GM19452 (cell line): ENCODE results near the gene APBB3.

Source experiments
- ATAC-seq: cut with Tn5 transposase; IDR thresholded peaks from one replicate; pipeline ENCODE4 v1.9.1; 2021; ENCODE audit not compliant: unreplicated experiment

APBB3 gene

GRCh38 chr5:140576776-140577201, 12.4 kb upstream of the APBB3 start:
- ATAC-seq = no peak

- ATAC-seq = no peak
Observed at GRCh38 chr5:140575309-140575708, 10.9 kb upstream of the APBB3 start.

DNA sequence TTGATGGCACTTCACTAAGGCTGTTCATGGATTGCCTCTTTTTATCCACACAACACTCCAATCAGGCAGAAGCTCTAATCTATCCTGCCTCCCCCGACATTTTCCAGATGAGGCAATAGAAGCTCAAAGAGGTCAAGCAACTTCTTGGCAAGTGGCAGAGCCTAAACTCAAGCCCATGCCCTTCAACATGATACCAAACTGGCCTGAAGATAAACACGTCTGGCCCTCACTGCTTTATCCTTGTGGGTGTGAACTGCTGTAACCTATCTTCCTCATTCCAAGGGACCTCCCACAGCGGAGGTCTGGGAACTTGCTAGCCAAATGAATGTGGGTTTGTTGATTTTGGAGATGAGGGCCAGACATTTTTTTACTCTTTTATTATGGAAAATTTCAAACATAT, 9.8 kb upstream of the APBB3 start:
- ATAC-seq = no peak

GRCh38 chr5:140573683-140574082, 9.3 kb upstream of the APBB3 start:
- ATAC-seq = no peak

DNA sequence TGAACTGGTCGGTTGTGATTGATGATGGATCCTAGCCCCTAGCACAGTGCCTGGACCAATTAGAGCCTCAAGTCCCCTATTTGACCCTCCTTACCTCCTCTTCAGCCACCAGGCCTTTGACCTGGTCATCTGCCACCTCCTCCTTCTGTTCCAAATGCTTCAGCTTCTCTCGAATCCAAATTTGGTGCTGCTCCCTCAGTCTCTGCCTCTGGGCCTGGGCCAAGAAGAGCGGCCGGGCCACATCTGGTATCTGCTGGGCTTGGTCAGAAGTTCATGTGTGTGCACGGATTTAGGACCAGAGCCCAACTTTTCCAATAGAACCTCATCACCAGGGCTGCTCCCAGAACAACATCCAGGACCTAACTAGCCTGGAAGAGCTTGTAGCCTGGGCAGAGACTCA, 6.7 kb upstream of the APBB3 start:
- ATAC-seq = no peak

DNA sequence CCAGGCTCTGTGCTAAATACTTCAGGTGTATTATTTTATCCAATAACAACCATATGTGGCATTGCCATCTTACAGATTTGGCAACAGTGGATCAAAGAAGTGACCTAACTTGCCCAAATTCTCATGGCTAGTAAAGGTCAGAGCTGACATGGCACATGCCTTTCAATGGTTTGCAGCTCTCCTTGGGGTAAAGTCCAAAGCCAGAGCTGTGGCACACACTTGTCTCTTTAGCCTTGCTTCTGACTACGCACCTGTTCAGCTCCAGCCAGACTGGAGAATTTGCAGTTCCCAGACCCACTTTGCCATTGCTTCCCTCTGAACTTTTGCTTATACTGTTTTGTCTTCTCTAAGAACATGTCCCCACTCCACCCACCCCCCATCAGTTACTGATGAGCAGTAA, 6.1 kb upstream of the APBB3 start:
- ATAC-seq = no peak

DNA sequence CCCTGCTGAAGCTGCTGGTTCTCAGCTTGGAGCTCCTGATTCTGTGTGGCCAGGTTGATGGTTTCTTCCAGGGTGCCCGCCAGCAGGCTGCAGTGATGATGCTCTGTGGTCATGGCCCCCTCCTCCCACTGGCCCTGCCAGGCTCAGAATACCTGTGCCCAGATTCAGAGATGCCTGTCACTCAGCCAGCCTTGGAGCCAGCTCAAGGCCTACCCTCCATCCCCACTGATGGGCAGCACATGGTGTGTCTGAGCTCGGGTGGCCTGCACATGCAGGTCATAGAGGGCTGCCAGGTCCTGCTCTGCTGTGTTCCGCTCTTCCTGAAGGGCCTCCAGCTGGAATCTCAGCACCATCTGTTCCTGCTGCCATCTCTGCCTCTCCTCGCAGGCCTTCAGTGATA, 5.7 kb upstream of the APBB3 start:
- no peak for ATAC-seq

GRCh38 chr5:140569197-140569596, 4.8 kb upstream of the APBB3 start:
- ATAC-seq = no peak

DNA sequence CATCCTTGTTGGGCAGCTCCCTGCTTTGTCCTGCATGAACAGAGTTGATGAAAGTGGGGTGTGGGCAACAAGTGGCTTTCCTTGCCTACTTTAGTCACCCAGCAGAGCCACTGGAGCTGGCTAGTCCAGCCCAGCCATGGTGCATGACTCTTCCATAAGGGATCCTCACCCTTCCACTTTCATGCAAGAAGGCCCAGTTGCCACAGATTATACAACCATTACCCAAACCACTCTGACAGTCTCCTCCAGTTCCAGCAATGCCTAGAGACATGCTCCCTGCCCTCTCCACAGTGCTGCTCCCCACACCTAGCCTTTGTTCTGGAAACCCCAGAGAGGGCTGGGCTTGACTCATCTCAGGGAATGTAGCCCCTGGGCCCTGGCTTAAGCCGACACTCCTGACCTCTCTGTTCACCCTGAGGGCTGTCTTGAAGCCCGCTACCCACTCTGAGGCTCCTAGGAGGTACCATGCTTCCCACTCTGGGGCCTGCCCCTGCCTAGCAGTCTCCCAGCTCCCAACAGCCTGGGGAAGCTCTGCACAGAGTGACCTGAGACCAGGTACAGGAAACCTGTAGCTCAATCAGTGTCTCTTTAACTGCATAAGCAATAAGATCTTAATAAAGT, 4.2 kb upstream of the APBB3 start:
- no peak for ATAC-seq

GRCh38 chr5:140567871-140568270, 3.5 kb upstream of the APBB3 start:
- ATAC-seq = no peak

DNA sequence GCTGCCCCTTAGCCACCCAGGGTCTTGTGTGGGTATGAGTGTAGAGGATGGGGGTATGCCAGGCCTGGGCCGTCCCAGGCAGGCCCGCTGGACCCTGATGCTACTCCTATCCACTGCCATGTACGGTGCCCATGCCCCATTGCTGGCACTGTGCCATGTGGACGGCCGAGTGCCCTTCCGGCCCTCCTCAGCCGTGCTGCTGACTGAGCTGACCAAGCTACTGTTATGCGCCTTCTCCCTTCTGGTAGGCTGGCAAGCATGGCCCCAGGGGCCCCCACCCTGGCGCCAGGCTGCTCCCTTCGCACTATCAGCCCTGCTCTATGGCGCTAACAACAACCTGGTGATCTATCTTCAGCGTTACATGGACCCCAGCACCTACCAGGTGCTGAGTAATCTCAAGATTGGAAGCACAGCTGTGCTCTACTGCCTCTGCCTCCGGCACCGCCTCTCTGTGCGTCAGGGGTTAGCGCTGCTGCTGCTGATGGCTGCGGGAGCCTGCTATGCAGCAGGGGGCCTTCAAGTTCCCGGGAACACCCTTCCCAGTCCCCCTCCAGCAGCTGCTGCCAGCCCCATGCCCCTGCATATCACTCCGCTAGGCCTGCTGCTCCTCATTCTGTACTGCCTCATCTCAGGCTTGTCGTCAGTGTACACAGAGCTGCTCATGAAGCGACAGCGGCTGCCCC, 2.9 kb upstream of the APBB3 start:
- no peak for ATAC-seq

DNA sequence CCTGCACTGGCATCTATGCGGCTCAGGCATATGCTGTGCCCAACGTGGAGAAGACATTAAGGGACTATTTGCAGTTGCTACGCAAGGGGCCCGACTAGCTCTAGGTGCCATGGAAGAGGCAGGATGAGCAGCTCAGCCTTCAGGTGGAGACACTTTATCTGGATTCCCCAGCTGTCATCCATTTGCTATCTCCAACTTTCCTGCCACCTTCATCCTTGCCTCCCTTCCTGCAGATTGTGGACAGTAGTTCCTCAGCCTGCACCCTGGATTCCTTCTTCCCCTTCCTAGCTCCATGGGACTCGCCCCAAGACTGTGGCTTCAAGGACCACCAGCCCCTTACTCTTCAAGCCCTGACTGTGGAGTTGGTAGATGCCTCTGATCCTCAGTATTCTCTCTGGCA, 2.3 kb upstream of the APBB3 start:
- no peak for ATAC-seq

- ATAC-seq = no peak
Observed at GRCh38 chr5:140565780-140566095, 1.3 kb upstream of the APBB3 start.

GRCh38 chr5:140565024-140565779, 804 bp upstream of the APBB3 start:
- peak; percentile 1 for ATAC-seq

- no peak for ATAC-seq
Observed at GRCh38 chr5:140563596-140563995, 802 bp downstream of the APBB3 start.

DNA sequence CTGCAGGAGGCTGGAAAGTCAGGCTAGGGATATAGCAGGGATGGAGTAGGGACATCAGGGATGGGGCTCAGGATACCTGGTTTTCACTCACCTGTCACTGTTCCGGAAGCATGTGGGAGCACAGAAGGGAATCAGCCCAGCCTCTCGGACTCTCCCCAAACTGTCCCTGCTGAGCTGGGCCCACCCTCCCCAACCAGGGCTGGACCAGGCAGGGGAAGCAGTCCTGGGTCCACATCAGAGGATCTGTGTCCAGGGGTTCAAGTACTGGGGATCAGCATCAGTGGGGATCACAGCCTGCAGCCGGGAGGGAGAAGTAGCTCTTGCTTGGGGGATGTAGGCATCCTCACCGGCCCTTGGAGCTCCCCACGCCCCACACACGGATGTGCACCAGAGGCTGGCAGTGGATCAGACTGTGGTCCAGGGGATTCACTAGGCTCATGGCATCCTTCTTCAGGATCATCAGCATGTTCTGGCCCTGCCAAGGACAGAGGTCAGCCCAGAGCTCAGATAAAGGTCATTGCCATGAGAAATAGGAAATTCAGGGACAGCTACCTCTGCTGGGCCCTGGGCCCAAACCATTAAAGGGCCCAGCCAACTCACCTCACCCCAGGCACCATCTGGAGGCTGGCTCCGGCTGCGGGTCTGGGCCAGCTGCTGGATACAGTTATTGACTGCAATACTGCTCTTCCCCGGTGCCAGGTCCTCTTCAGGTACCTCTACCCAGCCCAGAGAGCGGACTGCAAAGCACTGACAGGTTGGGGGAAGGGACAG, 2.5 kb downstream of the APBB3 start:
- no peak for ATAC-seq

- ATAC-seq = no peak
Observed at GRCh38 chr5:140560227-140560626, 4.2 kb downstream of the APBB3 start.

DNA sequence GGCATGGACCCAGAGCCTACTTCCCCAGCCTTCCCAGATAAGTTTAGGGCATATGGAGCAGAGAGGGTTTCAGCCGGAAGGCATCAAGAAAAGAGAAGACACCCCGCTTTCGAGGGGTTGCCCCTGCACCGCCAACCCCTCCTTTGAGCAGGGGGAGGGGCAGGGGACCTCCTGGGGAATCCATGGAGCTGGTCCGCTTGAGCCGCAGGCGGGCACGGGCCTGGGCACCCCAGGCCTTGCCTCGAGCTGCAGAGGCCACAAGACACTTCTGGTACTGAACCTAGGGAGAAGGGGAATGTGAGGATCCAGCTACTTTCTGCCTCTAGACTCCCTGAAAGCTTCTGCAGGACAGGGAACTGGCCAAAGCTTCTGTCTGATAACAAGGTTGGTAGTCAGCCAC, 5.9 kb downstream of the APBB3 start:
- ATAC-seq = no peak

GRCh38 chr5:140557965-140558364, 6.4 kb downstream of the APBB3 start:
- no peak for ATAC-seq

- peak; percentile 95 for ATAC-seq
Observed at GRCh38 chr5:140557136-140557805, 7.1 kb downstream of the APBB3 start, which contains the start of gene SRA1. Gene SRA1 (minus strand): TSS chr5:140557473. CDS start chr5:140557452, 21 bp downstream.

GRCh38 chr5:140556438-140556837, 8.0 kb downstream of the APBB3 start:
- ATAC-seq = no peak
